Panc1 (cell line): ENCODE results near the gene ABCG8. TPM values are rescaled to one million over a fixed set of nuclear protein-coding genes. Genes with fewer than 3 reads are reported as not detected.

Source experiments
- ATAC-seq: fragments of 200-7000 bp; cut with Tn5 transposase; 2 replicates; pipeline ENCODE4 v1.9.1; 2020; ENCODE audit warnings: mild to moderate bottlenecking, moderate library complexity
- BruUV-seq: library from RNA; stranded (reverse); fragments of 400-500 nt; replicated peaks from 2 replicates; lab custom pipeline; 2021; lab: Mats Ljungman, UMichigan
- CTCF ChIA-PET: fragments of 300-600 bp; sonication (Branson Sonifier 250); formaldehyde crosslinking; loops from one replicate; lab custom pipeline; 2022; ENCODE audit warnings: antibody characterized with exemption; lab: Charles Lee
- POLR2A ChIA-PET: fragments of 300-600 bp; sonication (Branson Sonifier 250); formaldehyde crosslinking; loops from one replicate; lab custom pipeline; 2022; ENCODE audit warnings: antibody characterized with exemption; lab: Charles Lee
- DNase-seq: peaks from one replicate; pipeline ENCODE4 v3.0.0-alpha.2; 2010; ENCODE audit warnings: low read depth, low spot score
- H3K27ac ChIP-seq: 2 replicates; pipeline ENCODE4 v1.5.1; 2011; ENCODE audit warnings: mild to moderate bottlenecking, low read length, inconsistent platforms
- H3K27me3 ChIP-seq: fragments of 200-500 bp; sonication (Bioruptor generic); 2 replicates; pipeline ENCODE4 v1.6.0; 2014; ENCODE audit warnings: low read length, inconsistent platforms; ENCODE audit not compliant: control insufficient read depth, insufficient read depth
- H3K36me3 ChIP-seq: fragments of 200-500 bp; sonication (Bioruptor generic); 2 replicates; pipeline ENCODE4 v1.5.1; 2014; ENCODE audit warnings: inconsistent platforms, mild to moderate bottlenecking, low read length, moderate library complexity; ENCODE audit not compliant: control insufficient read depth, insufficient read depth
- H3K4me1 ChIP-seq: 2 replicates; pipeline ENCODE4 v1.5.1; 2011; ENCODE audit warnings: inconsistent platforms, mild to moderate bottlenecking, low read length, moderate library complexity; ENCODE audit not compliant: control insufficient read depth, insufficient read depth
- H3K4me3 ChIP-seq, 2 experiments: 2 replicates each; pipeline ENCODE4 v1.5.1; 2011 to 2012; ENCODE audit warnings: low read depth in 2 of 2, low read length in 2 of 2, mild to moderate bottlenecking in 2 of 2, inconsistent platforms in 1 of 2, moderate library complexity in 1 of 2
- H3K9me3 ChIP-seq: fragments of 200-500 bp; sonication (Bioruptor generic); 2 replicates; pipeline ENCODE4 v1.5.1; 2014; ENCODE audit warnings: low read depth, mild to moderate bottlenecking, inconsistent platforms, low read length, moderate library complexity; ENCODE audit not compliant: control insufficient read depth, insufficient read depth
- POLR2AphosphoS5 ChIP-seq: IDR thresholded peaks from 2 replicates; pipeline ENCODE4 v1.6.1; 2012; ENCODE audit warnings: mild to moderate bottlenecking, low read depth, low read length, moderate library complexity
- SIN3A ChIP-seq: IDR thresholded peaks from 2 replicates; pipeline ENCODE4 v1.6.1; 2012; ENCODE audit warnings: low read depth, mild to moderate bottlenecking, low read length, moderate library complexity, borderline replicate concordance; ENCODE audit not compliant: insufficient read depth
- TCF7L2 ChIP-seq: IDR thresholded peaks from 2 replicates; pipeline ENCODE4 v1.6.1; 2011; ENCODE audit warnings: mild to moderate bottlenecking, low read depth, low read length, inconsistent platforms
- in situ Hi-C: cut with HindIII; loops from 2 replicates; pipeline ENCODE4 v1.10.0; 2016; ENCODE audit warnings: low sequenced_read_pairs, low pct_unique_long_range_greater_than_20kb
- intact Hi-C: fragments of 100-400 bp; cut with micrococcal nuclease; formaldehyde crosslinking; loops from one replicate; pipeline ENCODE4 v1.10.0; 2022; ENCODE audit not compliant: unreplicated experiment
- total RNA-seq: library from RNA; stranded (reverse); gene quantifications from one replicate; pipeline ENCODE4 v1.2.1, GENCODE V29; 2021; ENCODE audit not compliant: unreplicated experiment
- TF ChIP-seq, protein P1 (sequence below): fragments of 450-650 bp; IDR thresholded peaks from 2 replicates; pipeline ENCODE4 v1.5.1; 2017; ENCODE audit warnings: mild to moderate bottlenecking
- TF ChIP-seq, protein P2 (sequence below), 2 experiments: IDR thresholded peaks; 2 replicates each; pipeline ENCODE4 v1.6.1; 2011 to 2012; ENCODE audit warnings: low read depth in 2 of 2, control low read depth in 1 of 2, low read length in 1 of 2, mild to moderate bottlenecking in 1 of 2, moderate library complexity in 1 of 2; ENCODE audit not compliant: insufficient read depth in 1 of 2

The ABCG8 gene
- total RNA-seq, 1 experiment from 2014 or later = 0.03 TPM

DNA sequence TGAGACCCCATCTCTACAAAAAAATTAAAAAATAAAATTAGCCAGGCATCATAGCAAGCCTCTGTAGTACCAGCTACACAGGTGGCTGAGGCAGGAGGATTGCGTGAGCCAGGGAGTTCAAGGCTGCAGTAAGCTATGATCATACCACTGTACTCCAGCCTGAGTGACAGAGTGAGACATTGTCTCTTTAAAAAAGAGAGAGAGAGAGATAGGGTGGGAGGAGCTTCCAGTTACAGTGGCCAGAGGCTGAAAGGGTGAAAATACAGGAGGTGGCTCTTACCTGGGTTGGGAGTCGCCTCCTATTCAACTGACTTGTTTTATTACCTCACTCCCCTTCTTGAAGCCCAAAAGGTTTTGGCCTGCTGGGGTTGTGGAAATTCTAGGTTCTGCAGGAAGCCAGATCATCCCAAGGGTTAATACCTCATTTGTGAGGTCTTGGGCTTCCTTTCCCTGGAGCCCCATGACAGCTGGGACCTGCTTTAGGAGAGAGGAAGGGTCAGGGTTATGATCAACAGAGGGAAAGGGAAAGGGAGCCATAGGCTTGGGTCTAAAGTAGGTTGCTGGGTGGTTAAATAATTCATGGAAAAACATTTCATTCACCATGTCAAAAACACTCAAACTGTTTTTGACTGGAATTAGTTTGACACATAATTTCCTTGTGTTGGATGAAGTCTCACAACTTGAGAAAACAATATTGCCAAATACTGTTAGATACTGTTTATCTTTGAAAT is 47.6 kb upstream of the ABCG8 start:
- TF ChIP-seq, protein P1, sequence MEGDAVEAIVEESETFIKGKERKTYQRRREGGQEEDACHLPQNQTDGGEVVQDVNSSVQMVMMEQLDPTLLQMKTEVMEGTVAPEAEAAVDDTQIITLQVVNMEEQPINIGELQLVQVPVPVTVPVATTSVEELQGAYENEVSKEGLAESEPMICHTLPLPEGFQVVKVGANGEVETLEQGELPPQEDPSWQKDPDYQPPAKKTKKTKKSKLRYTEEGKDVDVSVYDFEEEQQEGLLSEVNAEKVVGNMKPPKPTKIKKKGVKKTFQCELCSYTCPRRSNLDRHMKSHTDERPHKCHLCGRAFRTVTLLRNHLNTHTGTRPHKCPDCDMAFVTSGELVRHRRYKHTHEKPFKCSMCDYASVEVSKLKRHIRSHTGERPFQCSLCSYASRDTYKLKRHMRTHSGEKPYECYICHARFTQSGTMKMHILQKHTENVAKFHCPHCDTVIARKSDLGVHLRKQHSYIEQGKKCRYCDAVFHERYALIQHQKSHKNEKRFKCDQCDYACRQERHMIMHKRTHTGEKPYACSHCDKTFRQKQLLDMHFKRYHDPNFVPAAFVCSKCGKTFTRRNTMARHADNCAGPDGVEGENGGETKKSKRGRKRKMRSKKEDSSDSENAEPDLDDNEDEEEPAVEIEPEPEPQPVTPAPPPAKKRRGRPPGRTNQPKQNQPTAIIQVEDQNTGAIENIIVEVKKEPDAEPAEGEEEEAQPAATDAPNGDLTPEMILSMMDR = no peak
- BruUV-seq = no TSS peak
- POLR2A ChIA-PET = no interaction called here
- Histone ChIP-seq H3K4me3 (no peak overlapping the region), H3K36me3 (no peaks in the 10 kb centered on the region), H3K27me3 (no peaks in the 10 kb centered on the region), H3K9me3 (no peaks in the 10 kb centered on the region), H3K27ac (no peak overlapping the region), H3K4me1 (no peaks in the 10 kb centered on the region)
- CTCF ChIA-PET = no interaction called here
- ATAC-seq (no peak), DNase-seq (no peak)
- in situ Hi-C loops (no loop called here), intact Hi-C loops (no loop called here)

DNA sequence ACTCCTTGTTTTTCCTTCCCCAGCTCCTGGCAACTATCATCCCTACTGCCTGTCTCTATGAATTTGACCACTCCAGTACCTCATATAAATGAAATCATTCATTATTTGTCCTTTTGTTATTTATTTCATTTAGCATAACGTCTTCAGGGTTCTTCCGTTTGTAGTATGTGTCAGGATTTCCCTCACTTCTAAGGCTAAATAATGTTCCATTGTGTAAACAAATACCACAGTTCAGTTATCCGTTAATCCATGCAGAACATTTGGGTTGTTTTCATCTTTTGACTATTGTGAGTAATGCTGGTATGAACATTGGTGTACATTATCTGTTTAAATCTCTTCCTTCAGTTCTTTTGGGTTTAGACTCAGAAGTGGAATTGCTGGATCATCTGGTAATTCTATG is 46.1 kb upstream of the ABCG8 start:
- H3K27me3 ChIP-seq = no peaks in the 10 kb centered on the region
- ChIA-PET CTCF (no interaction called here), POLR2A (no interaction called here)
- no peak overlapping the region for H3K4me3 ChIP-seq
- TF ChIP-seq TCF7L2 (no peak), POLR2AphosphoS5 (no peak), SIN3A (no peak)
- TF ChIP-seq, protein P1 = no peak
- TF ChIP-seq, protein P2, sequence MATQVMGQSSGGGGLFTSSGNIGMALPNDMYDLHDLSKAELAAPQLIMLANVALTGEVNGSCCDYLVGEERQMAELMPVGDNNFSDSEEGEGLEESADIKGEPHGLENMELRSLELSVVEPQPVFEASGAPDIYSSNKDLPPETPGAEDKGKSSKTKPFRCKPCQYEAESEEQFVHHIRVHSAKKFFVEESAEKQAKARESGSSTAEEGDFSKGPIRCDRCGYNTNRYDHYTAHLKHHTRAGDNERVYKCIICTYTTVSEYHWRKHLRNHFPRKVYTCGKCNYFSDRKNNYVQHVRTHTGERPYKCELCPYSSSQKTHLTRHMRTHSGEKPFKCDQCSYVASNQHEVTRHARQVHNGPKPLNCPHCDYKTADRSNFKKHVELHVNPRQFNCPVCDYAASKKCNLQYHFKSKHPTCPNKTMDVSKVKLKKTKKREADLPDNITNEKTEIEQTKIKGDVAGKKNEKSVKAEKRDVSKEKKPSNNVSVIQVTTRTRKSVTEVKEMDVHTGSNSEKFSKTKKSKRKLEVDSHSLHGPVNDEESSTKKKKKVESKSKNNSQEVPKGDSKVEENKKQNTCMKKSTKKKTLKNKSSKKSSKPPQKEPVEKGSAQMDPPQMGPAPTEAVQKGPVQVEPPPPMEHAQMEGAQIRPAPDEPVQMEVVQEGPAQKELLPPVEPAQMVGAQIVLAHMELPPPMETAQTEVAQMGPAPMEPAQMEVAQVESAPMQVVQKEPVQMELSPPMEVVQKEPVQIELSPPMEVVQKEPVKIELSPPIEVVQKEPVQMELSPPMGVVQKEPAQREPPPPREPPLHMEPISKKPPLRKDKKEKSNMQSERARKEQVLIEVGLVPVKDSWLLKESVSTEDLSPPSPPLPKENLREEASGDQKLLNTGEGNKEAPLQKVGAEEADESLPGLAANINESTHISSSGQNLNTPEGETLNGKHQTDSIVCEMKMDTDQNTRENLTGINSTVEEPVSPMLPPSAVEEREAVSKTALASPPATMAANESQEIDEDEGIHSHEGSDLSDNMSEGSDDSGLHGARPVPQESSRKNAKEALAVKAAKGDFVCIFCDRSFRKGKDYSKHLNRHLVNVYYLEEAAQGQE (IDR thresholded peaks at IDR 0.05; ENCODE audit: insufficient read depth in 1 of 2, low read depth in 2 of 2, low read length in 1 of 2) = no peak
- intact Hi-C loops (no loop called here), in situ Hi-C loops (no loop called here)
- H3K36me3 ChIP-seq = no peaks in the 10 kb centered on the region
- DNase-seq (no peak), ATAC-seq (no peak)
- H3K9me3 ChIP-seq = no peaks in the 10 kb centered on the region
- no peaks in the 10 kb centered on the region for H3K4me1 ChIP-seq
- no TSS peak for BruUV-seq
- H3K27ac ChIP-seq = no peak overlapping the region
